Measurements from ENCODE around the gene GINM1.

The GINM1 gene

GRCh38 chr6:149563928-149564325 lies 2.2 kb upstream of the GINM1 start:
- no peak overlapping the region for H3K4me3 ChIP-seq (ENCODE audit: low read depth, low read length)
- no peak for TF ChIP-seq CTCF (IDR thresholded peaks at IDR 0.05; ENCODE audit: borderline replicate concordance, insufficient read depth, low read depth, low read length)

- no peak for TF ChIP-seq CTCF (IDR thresholded peaks at IDR 0.05; ENCODE audit: borderline replicate concordance, insufficient read depth, low read depth, low read length)
- peak overlapping the region; percentile 79 for H3K4me3 ChIP-seq (ENCODE audit: low read depth, low read length)
Observed at GRCh38 chr6:149566410-149567193, 427 bp downstream of the GINM1 start.

- H3K4me3 ChIP-seq (ENCODE audit: low read depth, low read length): peak overlapping the region; percentile 79
- TF ChIP-seq CTCF (IDR thresholded peaks at IDR 0.05; ENCODE audit: borderline replicate concordance, insufficient read depth, low read depth, low read length): no peak
Observed at GRCh38 chr6:149567194-149567586, 1.0 kb downstream of the GINM1 start.

- no peak overlapping the region for H3K4me3 ChIP-seq (ENCODE audit: low read depth, low read length)
- no peak for TF ChIP-seq CTCF (IDR thresholded peaks at IDR 0.05; ENCODE audit: borderline replicate concordance, insufficient read depth, low read depth, low read length)
Observed at GRCh38 chr6:149567945-149568585, 1.9 kb downstream of the GINM1 start.

- no peak overlapping the region for H3K4me3 ChIP-seq (ENCODE audit: low read depth, low read length)
- TF ChIP-seq CTCF (IDR thresholded peaks at IDR 0.05; ENCODE audit: borderline replicate concordance, insufficient read depth, low read depth, low read length): no peak
Observed at GRCh38 chr6:149580880-149581279, 14.7 kb downstream of the GINM1 start.

GRCh38 chr6:149581349-149581748 lies 15.2 kb downstream of the GINM1 start:
- H3K4me3 ChIP-seq (ENCODE audit: low read depth, low read length): no peak overlapping the region
- no peak for TF ChIP-seq CTCF (IDR thresholded peaks at IDR 0.05; ENCODE audit: borderline replicate concordance, insufficient read depth, low read depth, low read length)

GRCh38 chr6:149586149-149586548 lies 20.0 kb downstream of the GINM1 start:
- no peak overlapping the region for H3K4me3 ChIP-seq (ENCODE audit: low read depth, low read length)
- TF ChIP-seq CTCF (IDR thresholded peaks at IDR 0.05; ENCODE audit: borderline replicate concordance, insufficient read depth, low read depth, low read length): no peak

Data from GM12875 (cell line).